ENCODE results near the gene ZKSCAN3.
A peak's percentile ranks its signal among the peaks of the same experiment; 100 is the strongest.
"Not testable (repeated sequence)": the region's sequence is repeated elsewhere in the genome, so short reads cannot be mapped to it uniquely, and the experiment has no call there.

ZKSCAN3 gene

GRCh38 chr6:28355743-28356665 lies 6.3 kb downstream of the ZKSCAN3 start:
- TF ChIP-seq CTCF (conservative IDR thresholded peaks at IDR 0.05) = peak; percentile 91

GRCh38 chr6:28356666-28357020 lies 6.9 kb downstream of the ZKSCAN3 start:
- TF ChIP-seq CTCF (conservative IDR thresholded peaks at IDR 0.05) = no peak
- H3K27ac ChIP-seq = peak overlapping the region; percentile 89

More at GRCh38 chr6:28355743-28356665, 6.3 kb downstream of the ZKSCAN3 start:
- peak overlapping the region; percentile 89 for H3K27ac ChIP-seq

GRCh38 chr6:28357036-28357435 lies 7.3 kb downstream of the ZKSCAN3 start:
- no peak for TF ChIP-seq CTCF (conservative IDR thresholded peaks at IDR 0.05)
- peak overlapping the region; percentile 89; the same call in 1 of the 2 replicates for H3K27ac ChIP-seq

- H3K27ac ChIP-seq = peak overlapping the region; percentile 70
Measured at GRCh38 chr6:28359562-28359961, 9.8 kb downstream of the ZKSCAN3 start.

- no peak for TF ChIP-seq CTCF (conservative IDR thresholded peaks at IDR 0.05)
Measured at GRCh38 chr6:28360961-28361360, 11.2 kb downstream of the ZKSCAN3 start.

GRCh38 chr6:28365590-28365989 lies 15.8 kb downstream of the ZKSCAN3 start:
- not testable (repeated sequence) for H3K27ac ChIP-seq

More at GRCh38 chr6:28360961-28361360, 11.2 kb downstream of the ZKSCAN3 start:
- H3K27ac ChIP-seq = peak overlapping the region; percentile 70

GRCh38 chr6:28368522-28368921 lies 18.8 kb downstream of the ZKSCAN3 start:
- no peak for TF ChIP-seq CTCF (conservative IDR thresholded peaks at IDR 0.05)
- H3K27ac ChIP-seq = no peak overlapping the region

GRCh38 chr6:28369463-28369862 lies 19.7 kb downstream of the ZKSCAN3 start:
- H3K27ac ChIP-seq = no peak overlapping the region
- no peak for TF ChIP-seq CTCF (conservative IDR thresholded peaks at IDR 0.05)

All from VCaP (cell line).